ENCODE data around the gene CMSS1.

Gene CMSS1

DNA sequence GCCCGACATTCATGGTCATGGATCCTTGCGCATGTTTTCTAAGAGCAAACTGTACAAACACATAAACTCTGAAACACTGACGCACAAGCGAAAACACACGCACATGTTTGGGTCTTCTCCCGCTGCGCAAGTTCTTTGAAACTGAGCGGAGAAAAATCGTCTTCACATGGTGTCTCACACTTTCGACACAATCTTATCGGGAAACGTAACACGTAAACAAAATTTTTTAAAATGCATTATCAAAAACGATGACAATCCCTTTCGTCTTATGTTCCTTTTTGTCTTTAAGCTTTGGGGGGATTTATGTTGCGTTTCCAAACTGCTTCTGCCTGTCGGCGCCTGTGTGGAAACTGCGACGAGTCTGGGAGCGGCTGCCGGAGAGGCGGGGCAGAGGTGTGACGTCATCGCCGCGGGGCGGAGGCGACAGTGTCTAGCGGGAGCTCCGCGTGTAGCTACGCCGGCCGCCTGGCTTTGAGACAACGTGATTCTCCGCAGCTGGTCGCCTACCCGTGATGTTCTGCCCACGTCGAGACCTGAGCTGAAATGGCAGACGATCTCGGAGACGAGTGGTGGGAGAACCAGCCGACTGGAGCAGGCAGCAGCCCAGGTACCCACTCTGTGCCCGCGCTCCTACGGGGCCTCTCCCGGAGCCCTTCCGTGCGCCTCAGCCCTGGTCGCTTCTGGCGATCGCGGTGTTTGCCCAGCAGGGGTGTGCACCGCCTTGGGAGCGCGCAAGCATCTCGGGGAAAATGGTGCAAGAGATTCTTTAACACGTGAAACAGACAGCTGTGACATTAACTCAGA, at the start of gene CMSS1:
Gene CMSS1, plus strand, starts transcription at position 426 of the 804 bp plus-strand sequence.
- peak; percentile 93 for DNase-seq (ENCODE audit: low read depth)

DNA sequence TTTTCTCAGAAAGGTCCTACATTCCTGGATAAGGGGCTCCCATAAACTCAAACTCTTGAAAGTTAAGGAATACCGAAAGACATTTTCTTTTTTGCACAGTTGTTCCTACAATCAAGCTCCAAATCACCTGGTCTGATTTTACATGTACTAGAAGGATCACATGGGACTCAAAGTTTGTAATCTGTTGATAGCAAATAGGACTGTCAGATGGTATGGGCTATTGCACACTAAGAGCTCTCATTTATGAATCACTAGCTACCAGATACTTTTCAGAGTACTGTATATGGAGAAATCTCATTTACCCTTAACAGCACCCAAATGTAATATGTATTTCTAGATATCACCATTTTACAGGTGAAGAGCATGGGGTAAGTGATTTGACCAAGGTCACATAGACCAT, 49.5 kb upstream of the CMSS1 start:
- DNase-seq (ENCODE audit: low read depth) = peak; percentile 68

DNA sequence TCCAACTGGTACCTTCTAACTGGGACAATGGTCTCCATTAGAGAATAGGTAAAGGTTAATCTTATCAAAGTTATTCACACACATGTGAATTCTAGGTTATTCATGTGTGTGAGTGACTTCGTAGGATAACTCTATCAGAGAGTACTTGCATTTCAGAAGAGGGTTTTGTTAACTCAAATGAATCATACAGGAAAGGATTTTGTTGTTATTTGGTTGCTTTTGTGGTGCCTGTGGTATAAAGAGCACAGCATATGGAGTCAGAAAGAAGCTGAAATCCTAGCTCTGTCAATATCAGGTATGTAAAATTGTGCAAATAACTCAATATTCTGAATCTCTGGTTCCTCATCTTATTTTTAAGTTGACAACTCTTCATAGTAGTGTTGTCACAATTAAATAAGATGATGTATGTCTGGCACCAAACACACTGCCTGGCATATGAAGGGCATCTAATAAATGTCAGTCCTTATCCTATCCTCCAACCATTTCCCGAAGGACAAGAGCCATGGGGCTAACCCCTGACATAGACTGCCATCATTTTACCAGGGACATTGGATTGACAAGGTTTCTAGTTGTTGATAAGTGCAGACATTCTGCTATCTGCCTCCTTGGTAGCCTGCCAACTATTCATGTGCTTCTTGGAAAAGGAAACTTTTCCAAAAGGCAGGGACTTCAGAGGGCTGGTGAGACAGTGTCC, 48.7 kb upstream of the CMSS1 start:
- DNase-seq (ENCODE audit: low read depth) = peak; percentile 45

DNA sequence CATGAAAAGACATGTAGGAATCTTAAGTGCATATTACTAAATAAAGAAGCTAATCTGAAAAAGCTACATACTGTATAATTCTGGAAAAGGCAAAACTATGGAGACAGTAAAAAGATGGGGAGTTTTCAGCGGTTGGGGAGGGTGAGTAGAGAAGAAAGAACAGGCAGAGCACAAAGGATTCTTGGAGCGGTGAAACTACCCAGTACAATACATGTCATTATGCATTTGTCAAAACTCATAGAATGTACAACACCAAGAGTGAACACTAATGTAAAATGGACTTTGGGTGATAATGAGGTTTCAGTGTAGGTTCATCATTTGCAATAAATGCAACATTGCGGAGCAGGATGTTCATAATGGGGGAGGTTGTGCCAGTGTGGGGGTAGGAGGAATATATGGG, 45.5 kb upstream of the CMSS1 start:
- no peak for DNase-seq (ENCODE audit: low read depth)

DNA sequence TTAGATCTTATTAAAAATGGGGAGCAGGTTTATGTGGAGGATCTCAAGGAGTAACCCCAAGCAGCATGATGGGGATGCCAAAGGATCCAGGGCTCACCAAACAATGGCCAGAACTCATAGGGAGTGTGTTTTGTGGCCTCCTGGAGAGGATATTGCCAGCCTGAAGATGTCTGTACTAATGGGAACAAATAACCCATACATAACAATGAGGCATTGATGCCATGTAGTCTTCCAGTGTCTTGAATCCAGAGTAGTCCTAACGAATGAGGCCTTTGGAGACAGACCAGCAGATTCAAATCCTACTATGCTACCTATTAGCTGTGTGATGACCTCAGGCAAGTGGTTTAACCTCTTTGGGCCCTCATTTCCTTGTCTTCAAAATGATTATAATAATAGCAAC, 45.0 kb upstream of the CMSS1 start:
- no peak for DNase-seq (ENCODE audit: low read depth)

DNA sequence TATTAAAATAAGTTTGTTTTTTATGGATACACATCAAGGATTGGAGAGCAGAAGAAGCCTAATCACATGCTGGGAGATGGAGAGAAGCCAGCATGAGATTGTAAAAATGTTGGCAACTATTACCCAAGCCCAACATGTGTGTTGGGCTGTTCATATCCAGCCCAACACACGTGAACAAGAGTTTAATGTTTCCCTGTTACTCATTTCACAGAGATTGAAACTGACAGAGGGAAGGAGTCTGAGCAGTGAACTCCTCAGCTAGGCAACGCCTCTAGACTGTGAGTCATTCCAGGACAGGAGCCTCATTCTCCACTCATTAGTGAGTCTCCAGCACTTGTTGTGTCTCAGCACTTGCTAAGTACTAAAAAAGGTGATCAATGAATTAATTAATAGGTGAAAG, 43.2 kb upstream of the CMSS1 start:
- peak; percentile 91 for DNase-seq (ENCODE audit: low read depth)

DNA sequence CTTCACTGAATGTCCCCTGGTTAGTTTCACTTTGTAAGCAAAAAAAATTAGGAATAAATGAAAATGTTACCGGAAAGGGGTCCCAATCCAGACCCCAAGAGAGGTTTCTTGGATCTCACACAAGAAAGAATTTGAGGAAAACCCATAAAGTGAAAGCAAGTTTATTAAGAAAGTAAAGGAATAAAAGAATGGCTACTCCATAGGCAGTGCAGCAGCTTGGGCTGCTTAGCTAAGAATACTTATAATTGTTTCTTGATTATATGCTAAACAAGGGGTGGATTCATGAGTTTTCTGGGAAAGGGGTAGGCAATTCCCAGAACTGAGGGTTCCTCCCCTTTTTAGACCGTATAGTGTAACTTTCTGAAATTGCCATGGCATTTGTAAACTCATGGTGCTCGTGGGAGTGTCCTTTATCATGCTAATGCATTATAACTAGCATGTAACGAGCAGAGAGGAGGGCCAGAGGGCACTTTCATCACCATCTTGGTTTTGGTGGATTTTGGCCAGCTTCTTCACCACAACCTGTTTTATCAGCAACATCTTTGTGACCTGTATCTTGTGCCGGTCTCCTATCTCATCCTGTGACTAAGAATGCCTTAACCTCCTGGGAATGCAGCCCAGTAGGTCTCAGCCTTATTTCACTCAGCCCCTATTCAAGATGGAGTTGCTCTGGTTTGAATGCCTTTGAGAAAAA, 41.0 kb upstream of the CMSS1 start:
- peak; percentile 53 for DNase-seq (ENCODE audit: low read depth)

DNA sequence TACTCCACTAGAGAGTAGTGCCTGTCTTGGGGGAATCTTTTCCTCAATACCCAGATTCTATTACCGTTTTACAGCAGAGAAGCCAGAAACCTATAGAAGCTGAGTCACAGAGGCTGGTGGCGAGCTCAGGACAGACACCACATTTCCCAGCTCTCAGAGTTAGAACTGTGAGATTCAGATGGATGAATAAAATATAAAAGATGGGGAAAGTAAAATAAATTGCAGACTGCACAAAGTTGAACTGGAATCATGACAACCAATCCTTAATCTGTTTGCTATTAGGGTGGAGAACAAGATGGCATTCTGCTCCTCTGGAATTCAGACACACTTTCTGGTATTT, 40.5 kb upstream of the CMSS1 start:
- DNase-seq (ENCODE audit: low read depth) = no peak

DNA sequence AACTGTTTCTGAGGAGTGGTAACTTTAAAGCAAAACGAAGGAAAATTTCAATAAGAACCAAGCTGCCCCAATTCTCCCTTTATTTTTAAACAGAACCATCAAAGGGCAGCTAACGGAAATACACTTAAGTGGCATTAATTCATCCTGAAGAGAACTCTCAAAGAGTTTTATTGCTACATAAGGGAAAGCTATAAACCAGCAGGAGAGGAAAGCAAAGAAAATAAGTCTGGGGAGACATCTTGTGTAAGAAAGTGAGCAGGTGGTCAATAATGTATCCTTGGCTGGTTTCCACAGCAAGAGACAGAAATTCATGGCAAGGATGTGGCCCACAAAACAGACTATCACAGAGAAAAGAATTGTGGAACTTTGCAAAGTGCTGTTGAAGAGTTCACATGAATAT, 40.0 kb upstream of the CMSS1 start:
- DNase-seq (ENCODE audit: low read depth) = no peak

DNA sequence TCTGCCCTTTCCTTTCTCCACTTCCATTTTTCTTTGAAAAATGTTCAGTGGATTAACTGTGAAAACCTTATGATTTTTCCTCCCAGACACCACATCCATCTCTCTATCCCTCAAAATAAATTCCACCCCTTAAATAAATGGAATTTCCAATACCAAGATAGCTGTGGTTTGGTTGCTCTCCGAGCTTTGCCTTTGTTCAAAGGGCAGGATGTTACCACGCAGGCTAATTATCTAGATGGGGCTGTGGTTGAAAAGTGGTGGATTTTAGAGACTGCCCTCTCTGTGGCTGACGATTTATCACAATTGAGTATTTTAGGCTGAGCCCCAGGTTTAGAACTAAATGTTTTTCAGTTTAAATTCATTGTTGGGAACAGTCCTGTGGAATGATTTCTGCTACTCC, 36.9 kb upstream of the CMSS1 start:
- no peak for DNase-seq (ENCODE audit: low read depth)

DNA sequence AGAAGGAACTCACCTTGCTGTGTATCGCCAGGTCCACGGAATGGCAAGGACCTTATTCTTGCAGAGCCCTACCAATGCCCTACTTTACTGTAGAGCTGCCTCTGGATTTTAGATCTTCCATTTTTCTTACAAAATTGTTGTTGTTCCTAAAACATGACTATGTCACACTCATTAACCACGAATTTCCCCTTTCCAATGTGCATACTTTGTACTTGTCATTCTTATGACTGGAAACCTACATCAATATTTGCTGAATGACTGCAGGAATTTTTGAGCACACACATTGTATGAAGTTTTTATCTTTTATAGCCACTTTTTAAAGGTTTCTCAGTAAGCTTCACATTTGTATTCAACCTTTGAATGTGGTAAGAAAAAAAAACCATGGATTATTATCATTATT, 35.9 kb upstream of the CMSS1 start:
- peak; percentile 62 for DNase-seq (ENCODE audit: low read depth)

DNA sequence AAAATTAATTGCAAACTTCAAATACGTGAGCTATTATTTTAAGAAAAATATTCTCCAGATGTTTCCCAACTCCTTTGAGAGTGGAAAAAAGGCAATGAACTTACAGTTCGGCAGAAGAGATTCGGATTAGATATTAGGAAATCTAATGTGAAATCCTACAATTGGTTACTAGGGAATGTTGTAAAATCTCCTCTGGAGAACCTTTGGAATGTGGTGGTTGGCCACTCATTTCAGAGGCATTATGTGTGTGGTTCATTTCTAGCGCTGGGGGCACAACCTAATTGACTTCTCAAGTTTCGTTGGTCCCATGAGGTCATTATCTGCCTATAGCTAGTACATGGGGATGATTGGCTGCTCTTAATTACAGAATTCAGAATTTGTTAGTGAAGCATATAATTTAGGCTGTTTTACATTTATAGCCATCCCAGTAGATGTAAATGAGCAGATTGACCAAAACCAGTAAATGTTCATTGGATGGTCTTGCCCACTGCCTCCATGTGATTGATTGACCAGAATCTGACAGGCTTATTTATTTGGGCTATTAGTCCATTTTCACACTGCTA, 34.6 kb upstream of the CMSS1 start:
- DNase-seq (ENCODE audit: low read depth) = peak; percentile 91

DNA sequence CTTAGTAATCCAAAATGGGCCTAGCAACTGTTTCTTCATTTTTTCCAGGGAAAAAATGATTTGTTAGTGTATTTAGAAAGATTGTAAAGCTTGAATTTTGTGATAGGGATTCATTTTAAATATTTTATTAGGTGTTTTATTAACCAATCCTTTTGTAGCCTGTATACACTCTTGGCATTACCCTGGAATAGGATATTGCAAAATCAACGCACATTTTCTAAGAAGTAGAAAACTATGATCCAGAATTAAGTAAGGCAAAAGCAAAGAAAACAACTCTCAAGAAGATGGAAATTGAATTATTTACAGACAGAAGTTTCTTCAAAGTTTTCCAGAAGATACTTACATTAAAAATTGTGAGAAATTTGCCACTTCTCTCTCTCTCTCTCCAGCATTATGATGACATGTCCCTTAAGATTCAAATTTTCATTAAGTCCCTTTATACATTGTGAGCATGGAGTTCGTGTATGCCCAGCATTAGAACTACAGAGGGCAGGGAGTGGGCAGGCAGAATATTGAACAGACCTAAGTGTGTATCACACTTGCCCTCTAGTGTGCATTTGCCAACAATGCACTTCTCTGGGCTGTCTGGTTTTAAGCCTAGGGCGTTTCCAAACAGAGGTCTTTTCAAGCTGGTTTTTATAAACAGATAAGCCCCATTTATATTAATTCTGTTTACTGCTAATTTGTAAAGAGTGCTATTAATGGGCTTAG, 28.5 kb upstream of the CMSS1 start:
- peak; percentile 77 for DNase-seq (ENCODE audit: low read depth)

DNA sequence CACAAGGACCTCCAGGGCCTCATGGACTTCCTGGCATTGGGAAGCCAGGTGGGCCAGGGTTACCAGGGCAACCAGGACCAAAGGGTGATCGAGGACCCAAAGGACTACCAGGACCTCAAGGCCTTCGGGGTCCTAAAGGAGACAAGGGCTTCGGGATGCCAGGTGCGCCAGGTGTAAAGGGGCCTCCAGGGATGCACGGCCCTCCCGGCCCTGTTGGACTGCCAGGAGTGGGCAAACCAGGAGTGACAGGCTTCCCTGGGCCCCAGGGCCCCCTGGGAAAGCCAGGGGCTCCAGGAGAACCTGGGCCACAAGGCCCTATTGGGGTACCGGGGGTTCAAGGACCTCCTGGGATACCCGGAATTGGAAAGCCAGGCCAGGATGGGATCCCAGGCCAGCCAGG, 23.2 kb upstream of the CMSS1 start:
- DNase-seq (ENCODE audit: low read depth) = no peak

DNA sequence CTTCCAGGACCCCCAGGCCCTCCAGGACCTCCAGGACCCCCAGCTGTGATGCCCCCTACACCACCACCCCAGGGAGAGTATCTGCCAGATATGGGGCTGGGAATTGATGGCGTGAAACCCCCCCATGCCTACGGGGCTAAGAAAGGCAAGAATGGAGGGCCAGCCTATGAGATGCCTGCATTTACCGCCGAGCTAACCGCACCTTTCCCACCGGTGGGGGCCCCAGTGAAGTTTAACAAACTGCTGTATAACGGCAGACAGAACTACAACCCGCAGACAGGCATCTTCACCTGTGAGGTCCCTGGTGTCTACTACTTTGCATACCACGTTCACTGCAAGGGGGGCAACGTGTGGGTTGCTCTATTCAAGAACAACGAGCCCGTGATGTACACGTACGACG, 22.1 kb upstream of the CMSS1 start:
- DNase-seq (ENCODE audit: low read depth) = no peak

DNA sequence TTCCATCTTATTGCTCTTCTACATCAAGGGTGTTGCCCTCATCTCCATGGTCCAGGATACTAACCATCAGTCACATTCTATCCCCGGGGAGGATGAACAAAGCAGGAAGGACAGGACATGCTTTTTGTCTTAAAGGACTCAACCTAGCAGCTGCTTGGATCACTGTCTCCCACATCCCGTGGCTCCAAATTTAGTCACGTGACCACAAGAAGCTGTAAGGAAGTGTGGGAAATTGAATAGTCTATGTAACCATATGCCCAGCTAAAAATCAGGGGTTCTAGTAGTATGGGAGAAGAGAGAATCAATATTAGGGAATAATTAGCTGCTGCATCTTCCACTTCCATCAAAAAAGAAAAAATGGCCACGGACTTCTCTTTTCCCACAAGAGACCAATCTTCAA, 18.2 kb upstream of the CMSS1 start:
- no peak for DNase-seq (ENCODE audit: low read depth)

DNA sequence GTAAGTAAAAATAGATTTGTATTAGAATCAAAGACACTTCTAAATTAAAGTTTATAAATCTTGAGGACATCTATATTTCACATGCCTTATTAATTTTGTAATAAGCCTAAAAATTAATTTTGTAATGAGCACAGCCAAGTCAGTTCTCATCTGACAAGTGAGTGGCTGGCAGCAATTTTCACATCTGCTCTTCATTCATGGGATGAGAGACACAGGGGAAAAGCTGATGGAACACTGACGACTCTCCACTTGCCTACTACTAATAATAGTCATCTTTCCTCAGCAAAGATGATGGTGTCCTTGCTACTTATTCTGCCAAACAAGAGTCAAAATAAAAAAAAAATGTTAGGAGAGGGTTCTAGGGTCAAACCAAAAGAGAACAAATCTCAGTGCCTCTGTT, 14.4 kb upstream of the CMSS1 start:
- no peak for DNase-seq (ENCODE audit: low read depth)

DNA sequence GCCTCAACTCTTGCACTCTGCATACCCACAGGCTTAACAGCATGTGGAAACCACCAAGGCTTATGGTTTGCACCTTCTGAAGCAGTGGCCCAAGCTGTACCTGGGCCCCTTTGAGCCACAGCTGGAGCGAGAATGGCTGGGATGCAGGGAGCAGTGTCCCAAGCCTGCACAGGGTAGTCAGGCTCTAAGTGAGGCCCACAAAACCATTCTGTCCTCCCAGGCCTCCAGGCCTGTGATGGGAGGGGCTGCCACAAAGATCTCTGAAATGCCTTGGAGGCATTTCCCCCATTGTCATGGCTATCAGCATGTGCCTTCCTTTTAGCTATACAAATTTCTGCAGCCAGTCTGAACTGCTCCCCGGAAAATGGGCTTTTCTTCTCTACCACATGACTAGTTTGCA, 12.5 kb upstream of the CMSS1 start:
- DNase-seq (ENCODE audit: low read depth) = no peak

DNA sequence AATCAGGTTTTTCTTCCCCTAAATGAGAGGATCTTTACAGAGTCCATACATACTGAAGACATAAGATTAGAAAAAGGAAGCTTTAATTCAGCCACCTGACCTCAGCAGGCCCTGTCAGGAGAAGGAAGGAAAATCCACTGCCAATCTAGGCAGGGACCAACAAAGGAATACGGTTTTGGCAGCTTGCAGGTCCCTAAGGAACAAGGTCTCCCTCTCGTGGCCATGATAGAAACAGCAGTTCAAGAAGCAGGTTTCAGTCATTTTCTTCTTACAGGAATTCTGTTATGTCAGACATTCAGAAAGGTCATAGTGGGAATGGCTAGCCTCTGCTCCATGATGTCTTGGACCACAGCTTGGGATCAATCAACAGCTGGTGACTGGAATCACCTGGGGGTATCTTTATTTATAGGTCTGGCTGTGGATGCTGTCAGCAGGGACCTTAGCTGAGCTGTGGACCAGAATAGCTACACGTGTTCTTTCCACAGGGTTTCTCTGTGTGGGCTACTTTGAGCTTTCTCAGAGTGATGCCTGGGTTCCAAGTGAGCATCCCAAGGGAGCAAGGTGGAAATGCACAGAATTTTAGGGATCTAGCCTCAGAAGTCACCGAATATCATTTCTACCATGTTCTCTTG, 9.4 kb upstream of the CMSS1 start:
- peak; percentile 85 for DNase-seq (ENCODE audit: low read depth)

DNA sequence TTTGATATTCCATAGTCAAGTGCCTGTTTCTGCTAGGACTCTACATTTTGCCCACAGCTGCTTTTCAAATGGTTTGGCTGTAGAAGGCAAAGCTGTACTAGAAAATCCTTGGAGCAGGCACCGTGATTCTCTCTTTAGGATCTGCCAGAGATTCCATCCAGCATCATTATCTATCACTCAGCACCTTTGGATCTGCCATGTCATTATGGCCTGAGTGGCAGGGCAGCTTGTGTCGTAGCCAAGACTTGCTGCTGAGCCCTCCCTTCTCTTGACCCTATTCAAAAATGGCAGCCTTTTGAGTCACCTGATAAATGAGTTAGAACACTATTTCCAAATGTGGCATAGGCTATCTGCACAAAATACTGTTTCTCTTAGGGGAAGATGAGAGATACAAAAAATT, 8.1 kb upstream of the CMSS1 start:
- no peak for DNase-seq (ENCODE audit: low read depth)

DNA sequence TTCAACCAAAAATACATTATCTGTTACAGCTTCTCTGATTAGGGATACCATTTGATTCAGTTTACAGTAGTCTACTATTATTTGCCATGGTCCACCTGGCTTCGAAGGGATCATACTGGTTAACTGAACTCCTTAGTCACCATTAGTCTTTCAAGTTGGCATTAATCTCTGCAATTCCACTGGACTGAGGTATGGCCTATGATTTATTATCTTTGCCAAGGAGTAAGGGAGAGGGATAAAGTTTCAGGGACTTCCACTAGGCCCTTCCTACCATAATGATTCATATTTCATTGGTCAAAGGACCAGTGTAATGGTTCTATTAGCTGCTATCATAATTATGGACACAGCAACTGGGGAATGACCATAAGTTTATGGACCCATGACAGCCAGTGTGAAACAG, 7.3 kb upstream of the CMSS1 start:
- no peak for DNase-seq (ENCODE audit: low read depth)

DNA sequence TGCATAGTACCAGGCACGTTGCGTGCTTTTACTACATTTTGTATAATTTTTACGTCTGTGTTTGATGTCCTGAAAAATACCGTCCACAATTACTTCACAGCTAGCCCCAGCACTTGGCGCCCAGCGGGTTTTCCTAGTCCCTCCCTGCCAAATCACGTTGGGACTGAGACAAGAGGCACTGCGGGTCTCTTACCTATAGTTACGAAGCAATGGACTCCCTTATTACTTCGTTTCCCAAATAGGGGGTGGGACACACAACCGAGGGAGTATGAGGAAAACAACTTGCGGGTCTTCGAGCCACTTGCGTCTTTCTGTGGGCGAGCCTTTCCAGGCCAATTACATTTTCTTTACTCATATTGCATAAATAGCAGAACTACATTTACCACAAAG, 620 bp upstream of the CMSS1 start:
- no peak for DNase-seq (ENCODE audit: low read depth)

All from iris pigment epithelial cell (primary cell).